Head of caudate nucleus (tissue), 42 donors: ENCODE results near the gene RNF141.
A peak's percentile ranks its signal among the peaks of the same experiment; 100 is the strongest.

Source experiments
- DNase-seq, 42 donors: peaks; one replicate each; pipeline versions ENCODE4 v3.0.0 to v3.0.0-alpha.2; 2020 to 2021; ENCODE audit warnings: mixed read lengths in 7 of 42
- intact Hi-C: fragments of 100-400 bp; cut with DNase I; formaldehyde crosslinking; loops from one replicate; pipeline ENCODE4 v1.15.0; 2022

Gene RNF141

GRCh38 chr11:10564696-10565318 is 23.8 kb upstream of the RNF141 start:
- peak in 4 of 42 donors; percentile 12 to 44 (median 15) for DNase-seq
- intact Hi-C loops = no loop called here

GRCh38 chr11:10564030-10564429 is 23.0 kb upstream of the RNF141 start:
- DNase-seq = no peak
- intact Hi-C loops = no loop called here

DNA sequence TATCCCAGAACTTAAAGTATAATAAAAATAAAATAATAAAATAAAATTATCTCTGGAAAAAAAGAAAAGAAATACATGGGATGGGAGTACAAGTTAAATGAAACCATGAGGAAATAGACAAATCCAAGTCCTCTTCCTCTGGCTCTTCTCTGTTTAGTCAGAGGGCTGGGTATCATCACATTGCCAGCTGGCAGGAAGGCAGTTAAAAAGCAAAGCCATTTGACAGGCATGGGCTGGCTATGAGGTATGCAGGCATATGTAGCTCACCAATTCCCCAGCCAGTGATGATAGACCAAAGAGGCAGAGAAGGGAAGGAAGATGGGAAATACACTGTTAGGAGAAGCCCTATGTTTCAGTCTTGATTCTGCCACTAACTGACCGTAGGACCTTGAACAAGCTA is 21.0 kb upstream of the RNF141 start:
- no peak for DNase-seq
- intact Hi-C loops = no loop called here

DNA sequence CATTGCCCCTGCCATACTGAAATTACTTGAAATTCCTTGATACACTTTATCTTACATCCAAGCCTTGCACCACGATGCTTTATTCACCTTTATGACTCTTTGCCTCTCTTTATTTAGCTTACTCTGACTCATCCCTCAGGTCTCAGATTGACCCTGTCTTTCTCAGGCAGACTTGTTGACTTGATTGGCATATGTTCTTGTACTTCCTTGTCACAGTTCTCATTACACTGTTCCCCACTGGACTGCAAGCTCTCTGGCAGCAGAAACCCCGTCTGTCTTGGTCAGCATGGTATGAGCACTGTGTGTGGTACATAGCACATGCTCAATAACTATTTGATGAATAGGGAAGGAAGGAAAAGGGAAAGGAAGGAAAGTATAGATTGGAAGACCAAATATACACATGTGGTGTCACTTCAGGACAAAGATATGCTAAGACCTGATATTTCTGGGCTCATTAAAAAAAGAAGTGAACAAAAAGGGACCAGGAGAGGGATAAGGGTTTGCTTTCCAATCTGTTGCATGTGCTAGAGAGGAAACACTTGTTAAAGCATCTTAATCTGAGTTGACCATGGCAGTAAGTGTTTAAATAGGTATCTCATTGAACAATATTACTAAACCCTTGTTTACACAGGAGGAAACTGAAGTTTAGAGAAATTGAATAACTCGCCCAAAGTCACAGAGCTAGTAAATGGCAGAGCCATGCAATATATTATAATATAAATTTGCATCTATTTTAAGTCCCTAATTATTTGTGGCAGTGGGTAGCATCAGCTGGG is 20.2 kb upstream of the RNF141 start:
- no peak for DNase-seq
- intact Hi-C loops = no loop called here

- no peak for DNase-seq
- intact Hi-C loops = no loop called here
Observed at GRCh38 chr11:10558288-10558687, 17.3 kb upstream of the RNF141 start.

DNA sequence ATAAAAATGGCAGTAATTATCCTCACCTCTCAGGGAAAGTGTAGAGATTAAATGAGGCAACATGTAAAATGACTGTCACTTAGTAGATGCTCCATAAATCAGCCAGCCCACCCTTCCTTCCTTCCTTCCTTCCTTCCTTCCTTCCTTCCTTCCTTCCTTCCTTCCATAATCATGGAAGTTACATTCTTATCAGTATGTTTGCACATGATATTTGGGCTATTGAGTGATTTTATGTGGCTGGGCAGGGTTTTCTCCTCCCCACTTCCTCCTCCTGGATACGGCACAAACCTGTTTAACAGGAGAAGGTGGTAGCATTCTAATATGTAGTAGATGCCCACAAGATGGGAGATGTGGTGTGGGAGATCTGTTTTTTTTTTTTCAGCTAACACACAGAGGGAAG is 15.6 kb upstream of the RNF141 start:
- intact Hi-C loops = no loop called here
- no peak for DNase-seq

DNA sequence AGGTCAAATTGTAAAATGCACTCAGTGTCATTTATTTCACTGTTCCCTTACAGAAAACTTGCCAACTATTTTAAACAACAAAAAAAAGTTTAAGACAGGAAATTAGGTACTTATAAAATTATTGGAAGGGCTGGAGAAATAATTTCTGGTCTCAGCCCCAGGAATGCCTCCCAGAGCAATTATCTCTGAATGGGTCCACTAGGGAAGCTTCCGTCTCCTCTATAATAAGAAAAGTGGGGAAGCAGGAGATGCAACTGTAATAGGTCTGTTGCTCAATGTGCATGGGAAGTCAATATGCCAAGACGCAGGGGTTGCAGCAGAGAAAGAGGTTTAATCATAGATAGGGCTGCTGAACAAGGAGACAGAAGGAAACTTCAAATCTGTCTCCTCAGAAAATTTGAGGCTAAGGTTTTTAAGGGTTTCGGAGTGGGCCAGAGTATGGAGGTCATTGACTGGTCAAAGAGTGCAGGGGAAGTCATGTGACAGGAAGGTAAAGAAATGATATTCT is 10.9 kb upstream of the RNF141 start:
- intact Hi-C loops = no loop called here

GRCh38 chr11:10551290-10551592 is 10.3 kb upstream of the RNF141 start:
- intact Hi-C loops = no loop called here

More for the DNA sequence above, 10.9 kb upstream of the RNF141 start:
- DNase-seq = no peak

GRCh38 chr11:10550503-10551289 is 9.7 kb upstream of the RNF141 start:
- intact Hi-C loops = no loop called here
- DNase-seq = no peak

More at GRCh38 chr11:10551290-10551592, 10.3 kb upstream of the RNF141 start:
- DNase-seq = no peak

DNA sequence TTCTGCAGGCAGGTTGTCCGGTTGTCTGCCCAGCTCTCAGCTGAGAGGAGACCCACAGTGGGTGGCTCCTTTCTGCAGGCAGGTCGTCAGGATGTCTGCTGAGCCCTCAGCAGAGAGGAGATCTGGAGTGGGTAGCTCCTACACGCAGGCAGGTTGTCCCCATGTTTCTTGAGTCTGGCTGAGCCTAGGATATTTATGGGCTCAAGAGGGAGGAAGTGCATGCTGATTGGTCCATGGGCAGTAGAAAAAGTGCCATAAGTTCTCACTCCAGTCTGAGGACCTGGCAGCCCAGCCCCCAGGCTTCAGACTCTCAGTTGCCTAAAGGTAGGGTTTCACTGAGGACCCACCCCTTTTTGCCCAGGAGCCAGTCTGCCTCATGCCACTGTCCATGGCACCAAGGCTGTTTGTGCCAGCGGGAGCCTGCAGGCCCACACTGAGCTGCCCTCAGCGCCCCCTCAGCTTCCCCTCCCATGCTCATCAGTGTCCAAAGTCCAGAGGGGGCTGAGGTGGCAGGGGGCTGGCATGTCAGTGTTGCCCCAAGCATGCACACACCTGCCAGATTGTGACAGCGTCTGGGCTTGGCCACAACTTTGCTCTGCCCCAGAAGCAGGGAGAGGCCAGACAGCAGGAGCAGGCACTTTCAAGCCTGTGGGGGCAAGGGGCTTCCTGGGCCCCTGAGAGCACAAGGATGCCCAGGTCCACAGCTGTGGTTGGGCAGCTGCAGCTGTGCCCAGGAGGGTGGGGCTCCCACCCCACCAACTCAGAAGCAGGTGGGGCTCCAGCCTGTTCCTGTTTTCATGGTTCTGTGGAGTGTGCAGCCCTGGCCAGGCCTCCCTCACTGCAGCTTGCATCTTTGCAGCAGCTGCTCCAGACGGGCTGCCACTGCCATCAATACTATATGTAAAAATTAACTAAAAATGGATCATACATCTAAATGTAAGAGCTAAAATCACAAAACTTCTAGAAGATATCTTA is 3.8 kb upstream of the RNF141 start:
- DNase-seq = no peak
- intact Hi-C loops = loop anchor here (5.0 to 10.0 kb wide), 2 partner anchors 132 to 190 kb away; no protein-coding TSS in a partner anchor

DNA sequence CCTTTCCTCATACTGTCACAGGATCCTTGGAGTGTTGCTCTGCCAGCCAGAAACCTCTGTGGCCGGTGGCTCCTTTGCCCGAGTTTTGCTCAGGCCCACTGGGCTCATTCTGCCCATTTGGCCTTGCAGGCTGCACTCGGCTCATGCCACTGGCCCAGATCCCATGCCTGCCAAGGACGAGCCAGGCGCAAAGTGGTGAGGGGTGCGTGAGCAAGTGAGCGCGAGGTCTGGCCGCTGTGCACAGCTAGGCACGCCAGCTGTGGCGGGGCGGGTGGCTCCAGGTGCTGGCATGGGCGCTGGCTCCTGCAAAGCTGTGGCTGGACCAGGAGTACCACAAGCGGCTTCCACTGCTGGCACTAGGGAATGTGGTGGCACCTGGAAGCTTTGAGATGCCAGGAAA is 2.8 kb upstream of the RNF141 start:
- DNase-seq = no peak
- intact Hi-C loops = loop anchor here (5.0 to 10.0 kb wide), 2 partner anchors 131 to 191 kb away; no protein-coding TSS in a partner anchor

DNA sequence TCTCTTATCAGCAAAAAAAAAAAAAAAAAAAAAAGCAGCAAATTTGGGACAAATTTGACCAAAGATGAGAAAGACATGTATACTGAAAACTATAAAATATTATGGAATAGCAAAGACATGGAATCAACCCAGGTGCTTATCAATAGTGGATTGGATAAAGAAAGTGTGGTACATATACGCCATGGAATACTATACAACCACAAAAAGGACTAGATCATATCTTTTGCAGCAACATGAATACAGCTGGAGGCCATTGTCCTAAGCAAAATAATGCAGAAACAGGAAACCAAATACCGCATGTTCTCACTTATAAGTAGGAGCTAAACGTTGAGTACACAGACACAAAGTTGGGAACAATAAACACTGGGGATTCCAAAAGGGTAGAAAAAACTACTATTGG is 1.8 kb upstream of the RNF141 start:
- intact Hi-C loops = loop anchor here (5.0 to 10.0 kb wide), 2 partner anchors 130 to 192 kb away; no protein-coding TSS in a partner anchor
- DNase-seq = no peak

GRCh38 chr11:10541561-10541930 is 559 bp upstream of the RNF141 start:
- intact Hi-C loops = loop anchor here (5.0 to 10.0 kb wide), 2 partner anchors 129 to 193 kb away; no protein-coding TSS in a partner anchor
- DNase-seq = no peak

DNA sequence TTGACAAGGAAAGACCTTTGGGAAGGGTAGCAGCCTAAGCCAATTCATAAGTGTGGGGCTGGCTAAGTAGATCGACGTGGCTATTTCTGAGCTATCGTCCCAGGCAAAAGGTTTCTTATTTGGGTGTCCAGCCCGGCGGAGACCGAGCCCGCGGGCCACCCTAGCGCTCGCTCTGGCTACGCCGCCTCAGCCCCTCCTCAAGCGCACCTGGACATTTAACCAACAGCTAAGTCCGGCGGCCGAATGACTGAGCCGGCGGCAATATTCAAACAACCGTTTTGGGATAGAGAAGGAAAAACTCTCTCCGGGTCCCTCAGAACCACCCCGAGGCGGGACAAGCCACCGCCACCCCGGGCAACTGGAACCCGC is 457 bp downstream of the RNF141 start:
- intact Hi-C loops = loop anchor here (5.0 to 10.0 kb wide), 2 partner anchors 128 to 194 kb away; no protein-coding TSS in a partner anchor
- DNase-seq = peak in 7 of 42 donors; percentile 22 to 50 (median 25)

- DNase-seq = no peak
- intact Hi-C loops = no loop called here
Observed at GRCh38 chr11:10539339-10539738, 1.6 kb downstream of the RNF141 start.

DNA sequence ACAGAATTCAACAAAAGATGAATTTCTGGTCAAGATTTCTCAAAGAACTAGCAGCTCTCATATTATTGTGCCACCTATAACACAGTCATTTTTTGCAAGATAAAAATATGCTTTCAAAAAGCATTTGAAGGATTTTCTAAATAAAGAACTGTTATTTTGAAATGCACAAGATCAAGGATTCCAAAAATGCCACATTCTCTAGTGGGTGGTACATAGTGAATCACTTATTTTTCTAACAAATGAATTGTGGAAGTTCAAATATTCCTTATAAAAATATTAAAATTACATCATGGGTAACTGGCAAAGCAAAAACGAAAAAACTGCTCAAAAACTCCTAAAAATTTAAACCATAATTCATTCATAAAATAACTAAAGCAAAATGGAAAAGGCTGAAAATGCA is 2.1 kb downstream of the RNF141 start:
- intact Hi-C loops = no loop called here
- no peak for DNase-seq

GRCh38 chr11:10537600-10537999 is 3.4 kb downstream of the RNF141 start:
- intact Hi-C loops = no loop called here
- DNase-seq = no peak

- no peak for DNase-seq
- intact Hi-C loops = no loop called here
Observed at GRCh38 chr11:10534316-10534715, 6.7 kb downstream of the RNF141 start.

GRCh38 chr11:10533323-10533722 is 7.7 kb downstream of the RNF141 start:
- DNase-seq = no peak
- intact Hi-C loops = no loop called here
